ENCODE measurements around the gene SPATA24. TPM values are rescaled to one million over a fixed set of nuclear protein-coding genes. Genes with fewer than 3 reads are reported as not detected.

The SPATA24 gene
- total and polyA plus RNA-seq, 8 donors, result 0.92 to 10.1 (median 5.4) TPM; not detected in 3

DNA sequence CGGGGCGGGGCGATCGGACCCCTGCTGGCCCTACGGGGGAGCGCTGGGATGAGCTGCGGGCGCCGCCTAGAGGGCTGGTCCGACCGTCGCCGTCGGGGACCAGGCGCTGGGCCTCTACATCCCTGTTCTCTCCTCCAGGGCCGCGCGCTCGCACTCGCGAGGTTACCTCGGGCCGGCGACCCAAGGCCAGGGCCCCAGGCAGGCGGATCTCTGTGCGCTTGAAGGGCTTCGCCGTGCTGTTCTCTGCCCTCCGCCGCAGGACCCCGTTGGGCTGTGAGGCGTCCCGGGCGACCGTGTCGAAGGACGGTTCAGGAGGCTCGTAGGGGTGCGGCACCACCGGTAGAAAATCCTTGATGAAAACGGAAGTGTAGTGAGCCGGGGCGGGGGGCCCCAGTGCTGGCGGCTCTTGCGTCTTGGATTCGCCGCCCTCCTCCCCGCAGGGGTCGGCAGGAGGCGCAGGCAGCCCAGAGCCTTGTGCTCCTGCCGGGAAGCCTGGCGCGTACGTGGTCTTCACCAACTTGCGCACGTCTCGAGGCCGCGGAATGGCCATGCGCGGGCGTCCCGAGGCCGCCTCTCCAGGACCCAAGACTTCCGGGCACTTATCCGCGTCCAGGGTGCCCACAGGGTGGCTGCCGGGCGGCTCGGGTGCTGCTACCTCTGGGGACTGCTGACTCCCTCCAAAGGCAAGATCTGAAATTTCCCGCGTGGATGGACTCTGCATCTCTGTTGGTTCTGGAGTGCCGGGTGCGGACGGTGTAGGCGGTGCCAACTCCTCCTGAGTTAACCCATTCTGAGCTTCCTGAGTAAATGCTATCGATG is 11.0 kb downstream of the SPATA24 start:
- WGBS, 5 donors, result 4 to 8% (median 7%) methylated on average over 13 to 77 of the region's 77 CpGs
- Histone ChIP-seq H3K4me1 (peaks cover 27 to 69% (median 61%) of the 10 kb centered on the region in 4 donors), H3K4me3 (peak overlapping the region; percentile 39 to 62 (median 51)), H3K9me3 (no peaks in the 10 kb centered on the region), H3K36me3 (no peaks in the 10 kb centered on the region), H3K27me3 (peaks cover 0 to 42% (median 0%) of the 10 kb centered on the region in 3 donors), H3K27ac (peak overlapping the region; percentile 5 to 78 (median 71))
- intact Hi-C loops (cut with DNase I; ENCODE audit: low total_unique reads), result no loop called here
- TF ChIP-seq POLR2AphosphoS5 (IDR thresholded peaks at IDR 0.05) (no peak), EP300 (IDR thresholded peaks at IDR 0.05) (no peak), POLR2A (IDR thresholded peaks at IDR 0.05) (no peak)
- TF ChIP-seq, protein P1, sequence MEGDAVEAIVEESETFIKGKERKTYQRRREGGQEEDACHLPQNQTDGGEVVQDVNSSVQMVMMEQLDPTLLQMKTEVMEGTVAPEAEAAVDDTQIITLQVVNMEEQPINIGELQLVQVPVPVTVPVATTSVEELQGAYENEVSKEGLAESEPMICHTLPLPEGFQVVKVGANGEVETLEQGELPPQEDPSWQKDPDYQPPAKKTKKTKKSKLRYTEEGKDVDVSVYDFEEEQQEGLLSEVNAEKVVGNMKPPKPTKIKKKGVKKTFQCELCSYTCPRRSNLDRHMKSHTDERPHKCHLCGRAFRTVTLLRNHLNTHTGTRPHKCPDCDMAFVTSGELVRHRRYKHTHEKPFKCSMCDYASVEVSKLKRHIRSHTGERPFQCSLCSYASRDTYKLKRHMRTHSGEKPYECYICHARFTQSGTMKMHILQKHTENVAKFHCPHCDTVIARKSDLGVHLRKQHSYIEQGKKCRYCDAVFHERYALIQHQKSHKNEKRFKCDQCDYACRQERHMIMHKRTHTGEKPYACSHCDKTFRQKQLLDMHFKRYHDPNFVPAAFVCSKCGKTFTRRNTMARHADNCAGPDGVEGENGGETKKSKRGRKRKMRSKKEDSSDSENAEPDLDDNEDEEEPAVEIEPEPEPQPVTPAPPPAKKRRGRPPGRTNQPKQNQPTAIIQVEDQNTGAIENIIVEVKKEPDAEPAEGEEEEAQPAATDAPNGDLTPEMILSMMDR (IDR thresholded peaks at IDR 0.05), result peak in 5 of 7 experiments; percentile 29 to 61 (median 56)
- DNase-seq, result peak; percentile 75 to 89

DNA sequence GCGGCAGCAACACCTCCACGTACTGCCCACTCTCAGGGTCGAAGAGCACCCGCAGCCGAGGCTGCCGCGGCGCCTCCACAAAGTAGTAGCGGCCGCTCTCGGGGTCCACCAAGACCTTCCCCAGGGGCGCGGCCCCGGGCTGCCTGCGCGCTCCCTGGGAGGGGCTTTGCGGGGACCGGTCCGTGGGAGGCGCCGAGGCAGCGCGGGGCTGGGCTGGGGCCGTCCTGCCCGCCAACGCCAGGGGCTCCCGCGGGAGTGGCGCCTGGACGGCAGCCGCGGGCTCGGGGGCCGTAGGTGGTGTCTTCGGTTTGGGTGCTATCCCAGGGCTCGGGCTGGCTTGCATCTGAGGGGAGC is 11.6 kb downstream of the SPATA24 start:
- H3K27me3 ChIP-seq, result peaks cover 0 to 42% (median 0%) of the 10 kb centered on the region in 3 donors
- DNase-seq, result no peak
- H3K36me3 ChIP-seq, result no peaks in the 10 kb centered on the region
- no peaks in the 10 kb centered on the region for H3K9me3 ChIP-seq
- intact Hi-C loops (cut with DNase I; ENCODE audit: low total_unique reads), result no loop called here
- H3K27ac ChIP-seq, result peak overlapping the region; percentile 5 to 78 (median 71)
- peak overlapping the region; percentile 39 to 62 (median 51) for H3K4me3 ChIP-seq
- H3K4me1 ChIP-seq, result peaks cover 29 to 73% (median 64%) of the 10 kb centered on the region in 4 donors
- TF ChIP-seq, protein P1 (IDR thresholded peaks at IDR 0.05), result no peak
- TF ChIP-seq POLR2A (IDR thresholded peaks at IDR 0.05) (no peak), POLR2AphosphoS5 (IDR thresholded peaks at IDR 0.05) (no peak), EP300 (IDR thresholded peaks at IDR 0.05) (no peak)
- 2 to 15% (median 7%) methylated on average over 17 to 36 of the region's 36 CpGs for WGBS, 5 donors

DNA sequence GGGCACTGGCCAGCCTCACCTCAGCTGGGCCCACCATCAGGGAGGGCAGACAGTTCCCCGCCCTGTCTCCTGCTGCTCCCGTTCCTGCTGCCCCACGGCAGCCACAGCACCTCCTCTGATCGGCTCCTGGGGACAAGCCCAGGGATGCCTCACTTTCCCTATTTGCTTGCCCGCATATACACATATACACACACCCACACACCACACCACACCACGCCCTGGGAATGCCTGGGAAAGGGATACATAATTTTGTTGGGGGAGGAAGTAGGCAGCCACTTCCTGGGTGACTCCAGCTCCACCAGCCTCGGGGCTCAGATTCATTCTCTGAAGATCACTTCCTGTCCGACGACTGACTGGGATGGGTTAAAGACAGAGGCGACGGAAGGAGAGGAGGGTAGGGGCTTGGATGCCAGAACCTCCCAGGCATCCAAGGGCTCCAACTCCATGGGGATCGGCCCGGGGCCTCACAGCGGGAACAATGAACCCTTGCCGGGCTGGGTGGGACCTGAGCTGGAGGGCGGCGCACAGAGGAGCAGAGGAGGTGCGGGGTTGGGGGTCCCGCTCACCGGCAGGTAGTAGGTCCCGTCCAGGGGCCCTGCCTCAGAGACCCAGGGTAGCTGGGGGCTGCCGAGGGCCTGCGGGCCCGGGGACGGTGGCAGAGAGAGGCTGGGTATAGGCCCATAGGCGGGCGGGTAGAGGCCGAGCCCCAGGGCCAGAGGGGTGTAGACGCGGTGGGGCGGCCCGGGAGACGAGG is 12.1 kb downstream of the SPATA24 start:
- Histone ChIP-seq H3K27ac (peak overlapping the region; percentile 49 to 78 (median 71)), H3K36me3 (no peaks in the 10 kb centered on the region), H3K27me3 (peaks cover 0 to 42% (median 0%) of the 10 kb centered on the region in 3 donors), H3K4me3 (peak overlapping the region; percentile 39 to 62 (median 51)), H3K9me3 (no peaks in the 10 kb centered on the region), H3K4me1 (peaks cover 29 to 73% (median 64%) of the 10 kb centered on the region in 4 donors)
- intact Hi-C loops (cut with DNase I; ENCODE audit: low total_unique reads), result no loop called here
- TF ChIP-seq POLR2A (IDR thresholded peaks at IDR 0.05) (no peak), EP300 (IDR thresholded peaks at IDR 0.05) (no peak), POLR2AphosphoS5 (IDR thresholded peaks at IDR 0.05) (peak in 1 of 3 donors; percentile 12)
- TF ChIP-seq, protein P1 (IDR thresholded peaks at IDR 0.05), result no peak
- peak in 1 of 2 donors; percentile 54 for DNase-seq
- 15 to 43% (median 30%) methylated on average over 30 to 33 of the region's 33 CpGs for WGBS, 5 donors

Data from stomach (tissue), 9 donors.